Kasumi-1 (cell line): Measurements from ENCODE around the gene IKZF3.
"Not testable (repeated sequence)": the region's sequence is repeated elsewhere in the genome, so short reads cannot be mapped to it uniquely, and the experiment has no call there.

Experiments
- DNase-seq, 2 experiments: peaks; one replicate each; lab custom pipeline; 2025; lab: John Stamatoyannopoulos, UW

Gene IKZF3

DNA sequence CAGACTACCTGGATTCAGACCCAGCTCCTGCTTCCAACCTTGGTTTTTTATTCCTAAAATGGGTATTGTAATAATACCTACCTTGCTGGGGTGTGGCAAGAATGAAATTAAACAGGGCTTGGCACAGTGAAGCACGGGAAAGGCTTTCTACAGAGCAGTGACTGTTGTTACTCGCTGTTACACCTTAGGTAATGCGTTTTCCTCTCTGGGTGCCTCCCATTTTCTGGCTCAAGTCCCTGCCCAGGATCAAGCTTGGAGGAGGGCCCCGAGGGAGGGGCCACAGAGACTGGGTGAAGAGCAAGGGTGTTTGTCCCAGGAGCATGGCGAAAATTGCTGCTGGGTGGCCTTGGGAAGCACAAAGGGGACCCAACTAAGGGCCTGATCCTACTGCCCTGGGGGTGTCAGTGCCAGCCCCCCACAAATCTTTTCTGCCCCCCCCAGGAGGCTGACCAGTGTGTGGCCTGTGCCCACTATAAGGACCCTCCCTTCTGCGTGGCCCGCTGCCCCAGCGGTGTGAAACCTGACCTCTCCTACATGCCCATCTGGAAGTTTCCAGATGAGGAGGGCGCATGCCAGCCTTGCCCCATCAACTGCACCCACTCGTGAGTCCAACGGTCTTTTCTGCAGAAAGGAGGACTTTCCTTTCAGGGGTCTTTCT is 147.1 kb downstream of the IKZF3 start:
- no peak for DNase-seq

DNA sequence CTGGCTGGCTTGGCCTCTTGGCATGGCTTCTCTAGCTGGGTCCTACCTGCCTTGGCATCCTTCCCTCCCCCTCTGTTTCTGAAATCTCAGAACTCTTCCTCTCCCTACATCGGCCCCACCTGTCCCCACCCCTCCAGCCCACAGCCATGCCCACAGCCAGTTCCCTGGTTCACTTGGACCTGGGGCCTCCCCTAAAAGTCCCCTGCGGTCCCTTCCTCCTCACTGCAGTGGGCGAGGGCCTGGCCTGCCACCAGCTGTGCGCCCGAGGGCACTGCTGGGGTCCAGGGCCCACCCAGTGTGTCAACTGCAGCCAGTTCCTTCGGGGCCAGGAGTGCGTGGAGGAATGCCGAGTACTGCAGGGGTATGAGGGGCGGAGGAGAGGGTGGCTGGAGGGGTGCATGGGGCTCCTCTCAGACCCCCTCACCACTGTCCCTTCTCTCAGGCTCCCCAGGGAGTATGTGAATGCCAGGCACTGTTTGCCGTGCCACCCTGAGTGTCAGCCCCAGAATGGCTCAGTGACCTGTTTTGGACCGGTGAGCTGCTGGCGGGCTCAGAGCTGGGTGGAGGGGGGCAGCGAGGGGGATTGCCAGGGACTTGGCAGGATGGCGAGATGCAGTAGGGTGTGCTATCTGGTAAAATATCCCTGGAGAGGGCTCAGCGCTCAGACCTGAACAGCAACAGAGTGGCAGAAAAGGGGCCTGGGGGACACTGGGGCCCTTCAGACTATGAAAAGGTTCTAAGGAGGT is 147.9 kb downstream of the IKZF3 start:
- DNase-seq = no peak

DNA sequence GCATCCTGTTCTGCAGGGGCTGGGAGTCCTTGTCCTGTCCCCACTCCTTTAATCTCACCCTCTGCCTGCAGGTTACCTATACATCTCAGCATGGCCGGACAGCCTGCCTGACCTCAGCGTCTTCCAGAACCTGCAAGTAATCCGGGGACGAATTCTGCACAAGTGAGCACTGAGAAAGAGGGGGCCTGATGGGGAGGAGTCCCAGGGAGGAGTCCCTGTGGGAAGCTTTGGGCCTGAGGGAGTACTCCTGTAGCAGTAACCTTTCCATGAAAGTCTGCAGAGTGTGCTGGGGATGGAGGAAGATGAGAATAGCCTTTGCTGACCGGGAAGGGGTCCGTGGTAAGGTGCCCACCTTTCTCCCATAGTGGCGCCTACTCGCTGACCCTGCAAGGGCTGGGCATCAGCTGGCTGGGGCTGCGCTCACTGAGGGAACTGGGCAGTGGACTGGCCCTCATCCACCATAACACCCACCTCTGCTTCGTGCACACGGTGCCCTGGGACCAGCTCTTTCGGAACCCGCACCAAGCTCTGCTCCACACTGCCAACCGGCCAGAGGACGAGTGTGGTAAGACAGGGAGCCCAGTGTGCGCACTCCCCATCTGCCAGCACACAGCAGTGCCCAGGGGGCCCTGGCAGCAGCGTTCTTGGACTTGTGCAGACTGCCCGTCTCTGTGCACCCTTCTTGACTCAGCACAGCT is 148.6 kb downstream of the IKZF3 start:
- DNase-seq = no peak

DNA sequence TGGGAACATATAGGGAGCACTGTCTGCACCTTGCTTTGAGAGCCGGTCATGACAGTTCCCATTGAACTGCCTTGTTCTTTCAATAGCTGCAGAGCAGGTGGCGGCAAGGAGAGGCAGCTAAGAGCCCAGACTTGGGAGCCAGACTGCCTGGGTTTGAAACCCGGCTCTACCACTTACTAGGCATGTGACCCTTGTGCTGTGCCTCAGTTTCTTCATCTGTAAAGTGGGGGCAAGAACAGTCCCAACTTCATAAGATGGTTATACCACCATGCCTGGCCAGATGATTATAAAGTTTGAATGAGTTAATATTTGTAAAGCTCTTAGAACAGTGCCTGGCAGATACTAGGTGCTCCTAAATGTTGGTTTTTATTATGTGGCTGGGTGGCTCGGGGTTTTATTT is 149.9 kb downstream of the IKZF3 start:
- no peak for DNase-seq

DNA sequence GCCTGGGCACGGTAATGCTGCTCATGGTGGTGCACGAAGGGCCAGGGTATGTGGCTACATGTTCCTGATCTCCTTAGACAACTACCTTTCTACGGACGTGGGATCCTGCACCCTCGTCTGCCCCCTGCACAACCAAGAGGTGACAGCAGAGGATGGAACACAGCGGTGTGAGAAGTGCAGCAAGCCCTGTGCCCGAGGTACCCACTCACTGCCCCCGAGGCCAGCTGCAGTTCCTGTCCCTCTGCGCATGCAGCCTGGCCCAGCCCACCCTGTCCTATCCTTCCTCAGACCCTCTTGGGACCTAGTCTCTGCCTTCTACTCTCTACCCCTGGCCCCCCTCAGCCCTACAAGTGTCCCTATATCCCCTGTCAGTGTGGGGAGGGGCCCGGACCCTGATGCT is 152.3 kb downstream of the IKZF3 start:
- no peak for DNase-seq

DNA sequence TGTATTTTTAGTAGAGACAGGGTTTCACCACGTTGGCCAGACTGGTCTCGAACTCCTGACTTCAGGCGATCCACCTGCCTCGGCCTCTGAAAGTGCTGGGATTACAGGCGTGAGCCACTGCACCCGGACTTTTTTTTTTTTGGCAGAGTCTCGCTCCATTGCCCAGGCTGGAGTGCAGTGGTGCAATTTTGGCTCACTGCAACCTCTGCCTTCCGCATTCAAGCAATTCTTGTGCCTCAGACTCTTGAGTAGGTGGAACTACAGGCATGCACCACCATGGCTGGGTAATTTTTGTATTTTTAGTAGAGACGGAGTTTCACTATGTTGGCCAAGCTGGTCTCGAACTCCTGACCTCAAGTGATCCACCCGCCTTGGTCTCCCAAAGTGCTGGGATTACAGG is 153.0 kb downstream of the IKZF3 start:
- DNase-seq = not testable (repeated sequence)

DNA sequence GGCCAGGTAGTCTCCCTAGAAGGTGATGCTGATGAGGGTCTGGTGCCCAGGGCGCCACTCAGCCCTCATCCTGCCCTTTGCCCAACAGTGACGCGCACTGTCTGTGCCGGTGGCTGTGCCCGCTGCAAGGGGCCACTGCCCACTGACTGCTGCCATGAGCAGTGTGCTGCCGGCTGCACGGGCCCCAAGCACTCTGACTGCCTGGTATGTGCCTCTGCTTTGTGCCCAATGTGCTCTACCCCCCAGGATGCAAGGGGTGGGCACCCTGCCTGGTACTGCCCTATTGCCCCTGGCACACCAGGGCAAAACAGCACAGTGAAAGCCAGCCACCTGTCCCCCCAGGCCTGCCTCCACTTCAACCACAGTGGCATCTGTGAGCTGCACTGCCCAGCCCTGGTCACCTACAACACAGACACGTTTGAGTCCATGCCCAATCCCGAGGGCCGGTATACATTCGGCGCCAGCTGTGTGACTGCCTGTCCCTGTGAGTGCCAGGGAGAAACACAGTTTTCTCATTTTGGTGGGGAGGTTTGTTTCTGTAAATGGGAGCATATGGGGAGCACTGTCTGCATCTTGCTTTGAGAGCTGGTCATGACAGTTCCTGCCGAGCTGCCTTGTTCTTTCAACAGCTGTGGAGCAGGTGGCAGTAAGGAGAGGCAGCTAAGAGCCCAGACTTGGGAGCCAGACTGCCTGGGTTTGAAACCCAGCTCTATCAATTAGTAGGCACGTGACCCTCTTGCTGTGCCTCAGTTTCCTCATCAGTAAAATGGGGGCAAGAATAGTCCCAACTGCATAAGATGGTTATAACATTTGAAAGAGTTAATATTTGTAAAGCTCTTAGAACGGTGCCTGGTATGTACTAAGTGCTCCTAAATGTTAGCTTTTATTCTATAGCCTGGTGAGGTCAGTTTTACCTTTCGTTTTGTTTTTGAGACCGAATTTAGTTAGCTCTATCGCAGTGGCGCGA is 153.8 kb downstream of the IKZF3 start:
- no peak for DNase-seq

DNA sequence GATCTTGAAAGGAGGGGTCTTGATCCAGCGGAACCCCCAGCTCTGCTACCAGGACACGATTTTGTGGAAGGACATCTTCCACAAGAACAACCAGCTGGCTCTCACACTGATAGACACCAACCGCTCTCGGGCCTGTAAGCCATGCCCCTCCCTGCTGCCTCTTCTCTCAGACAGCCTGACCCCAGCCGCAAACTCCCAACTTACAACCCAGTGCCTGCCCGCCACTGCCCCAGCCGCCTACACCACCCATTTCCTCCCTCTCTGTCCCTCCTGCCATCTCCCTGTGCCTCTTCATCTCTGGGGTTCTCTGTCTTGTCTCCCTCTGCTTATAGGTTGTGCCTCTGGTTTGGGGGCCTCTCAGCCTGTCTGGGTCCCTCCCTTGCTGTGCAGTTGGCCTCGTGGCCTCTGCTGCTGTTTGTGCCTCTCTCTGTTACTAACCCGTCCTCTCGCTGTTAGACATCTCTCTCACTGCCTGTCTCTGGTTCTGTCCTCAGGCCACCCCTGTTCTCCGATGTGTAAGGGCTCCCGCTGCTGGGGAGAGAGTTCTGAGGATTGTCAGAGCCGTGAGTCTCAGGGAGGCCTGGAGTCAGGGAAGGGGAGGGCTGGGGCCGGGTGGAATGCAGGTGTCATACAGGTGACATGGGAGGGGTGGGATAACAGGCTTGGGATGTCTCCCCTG is 154.7 kb downstream of the IKZF3 start:
- no peak for DNase-seq
